Gastrocnemius medialis (tissue), 4 donors: ENCODE data around the gene HEPN1.

Experiments
- POLR2A ChIP-seq, 2 donors: fragments of 450-650 bp; IDR thresholded peaks; one replicate each; pipeline ENCODE4 v1.6.1; 2017; ENCODE audit warnings: antibody characterized with exemption in 2 of 2, mild to moderate bottlenecking in 2 of 2, moderate library complexity in 2 of 2
- TF ChIP-seq, protein P1 (sequence below), 5 experiments: fragments of 450-650 bp in 3 of 5; fragments of 200-600 bp in 2 of 5; sonication (generic) in 2 of 5; IDR thresholded peaks in 4 of 5; conservative IDR thresholded peaks in 1 of 5; 1 replicate in 4 of 5; 2 replicates in 1 of 5; pipeline ENCODE4 v1.5.1; 2016 to 2019; ENCODE audit warnings: antibody characterized with exemption in 5 of 5, mild to moderate bottlenecking in 3 of 5, moderate library complexity in 3 of 5

DNA sequence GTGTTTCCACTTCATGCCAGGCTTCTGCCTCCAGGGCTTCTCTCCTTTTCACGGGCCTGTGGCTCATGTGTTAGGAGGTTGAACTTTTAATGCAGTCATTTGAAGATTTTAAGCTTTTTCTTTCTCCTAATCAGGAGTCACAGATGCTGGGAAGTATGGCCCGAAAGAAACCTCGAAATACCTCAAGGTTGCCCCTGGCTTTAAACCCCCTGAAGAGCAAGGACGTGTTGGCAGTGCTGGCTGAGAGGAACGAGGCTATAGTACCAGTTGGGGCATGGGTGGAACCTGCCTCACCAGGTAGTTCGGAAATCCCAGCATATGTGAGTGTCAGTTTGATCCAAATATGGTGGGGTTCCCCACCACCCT, 35.5 kb downstream of the HEPN1 start:
- no peak for TF ChIP-seq POLR2A (IDR thresholded peaks at IDR 0.05)
- TF ChIP-seq, protein P1, sequence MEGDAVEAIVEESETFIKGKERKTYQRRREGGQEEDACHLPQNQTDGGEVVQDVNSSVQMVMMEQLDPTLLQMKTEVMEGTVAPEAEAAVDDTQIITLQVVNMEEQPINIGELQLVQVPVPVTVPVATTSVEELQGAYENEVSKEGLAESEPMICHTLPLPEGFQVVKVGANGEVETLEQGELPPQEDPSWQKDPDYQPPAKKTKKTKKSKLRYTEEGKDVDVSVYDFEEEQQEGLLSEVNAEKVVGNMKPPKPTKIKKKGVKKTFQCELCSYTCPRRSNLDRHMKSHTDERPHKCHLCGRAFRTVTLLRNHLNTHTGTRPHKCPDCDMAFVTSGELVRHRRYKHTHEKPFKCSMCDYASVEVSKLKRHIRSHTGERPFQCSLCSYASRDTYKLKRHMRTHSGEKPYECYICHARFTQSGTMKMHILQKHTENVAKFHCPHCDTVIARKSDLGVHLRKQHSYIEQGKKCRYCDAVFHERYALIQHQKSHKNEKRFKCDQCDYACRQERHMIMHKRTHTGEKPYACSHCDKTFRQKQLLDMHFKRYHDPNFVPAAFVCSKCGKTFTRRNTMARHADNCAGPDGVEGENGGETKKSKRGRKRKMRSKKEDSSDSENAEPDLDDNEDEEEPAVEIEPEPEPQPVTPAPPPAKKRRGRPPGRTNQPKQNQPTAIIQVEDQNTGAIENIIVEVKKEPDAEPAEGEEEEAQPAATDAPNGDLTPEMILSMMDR (IDR thresholded peaks at IDR 0.05 in 4 of 5, conservative IDR thresholded peaks at IDR 0.05 in 1 of 5), result no peak
